Activated CD8-positive, alpha-beta memory T cell treated with anti-CD3 and anti-CD28 coated beads, Interleukin-2, amount 50 U/mL, for 24 hours (primary cell): ENCODE measurements around the gene ITPK1.

Experiments
- DNase-seq: peaks from one replicate; pipeline ENCODE4 v3.0.0-alpha.2; 2020; ENCODE audit errors: extremely low read depth

ITPK1 gene

GRCh38 chr14:93061380-93062012 is 54.2 kb downstream of the ITPK1 start:
- no peak for DNase-seq

- DNase-seq, result no peak
These were observed 54.9 kb downstream of the ITPK1 start for GRCh38 chr14:93060841-93061240.

DNA sequence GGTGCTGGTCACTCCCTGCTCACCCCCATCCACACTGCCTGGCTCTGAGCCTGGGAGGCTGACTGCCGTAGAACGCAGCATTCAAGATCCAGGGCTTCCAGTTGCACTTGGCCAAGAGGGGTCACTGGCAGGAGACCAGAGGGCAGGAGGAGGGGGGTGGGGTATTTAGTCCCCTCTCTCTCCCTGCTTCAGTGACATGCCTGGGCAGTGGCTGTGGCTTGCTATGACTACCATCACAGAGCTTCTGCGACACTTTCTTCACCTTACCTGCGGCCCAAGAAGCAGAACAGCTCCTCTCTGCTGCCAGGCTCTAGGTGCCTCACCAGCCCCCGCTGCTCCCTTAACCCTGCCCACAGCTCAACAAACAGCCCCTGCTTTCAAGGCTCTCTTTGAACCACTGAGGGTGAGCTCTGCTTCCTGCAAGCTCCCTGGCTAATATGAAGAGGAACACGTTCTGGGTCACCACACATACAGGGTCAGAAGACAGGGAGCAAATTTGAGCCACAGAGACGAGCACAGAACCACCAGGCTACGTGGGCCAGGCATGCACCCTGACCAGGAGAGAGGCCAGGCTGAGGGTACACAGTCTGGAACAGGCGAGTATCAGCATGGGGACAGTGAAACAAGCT is 55.7 kb downstream of the ITPK1 start:
- no peak for DNase-seq

DNA sequence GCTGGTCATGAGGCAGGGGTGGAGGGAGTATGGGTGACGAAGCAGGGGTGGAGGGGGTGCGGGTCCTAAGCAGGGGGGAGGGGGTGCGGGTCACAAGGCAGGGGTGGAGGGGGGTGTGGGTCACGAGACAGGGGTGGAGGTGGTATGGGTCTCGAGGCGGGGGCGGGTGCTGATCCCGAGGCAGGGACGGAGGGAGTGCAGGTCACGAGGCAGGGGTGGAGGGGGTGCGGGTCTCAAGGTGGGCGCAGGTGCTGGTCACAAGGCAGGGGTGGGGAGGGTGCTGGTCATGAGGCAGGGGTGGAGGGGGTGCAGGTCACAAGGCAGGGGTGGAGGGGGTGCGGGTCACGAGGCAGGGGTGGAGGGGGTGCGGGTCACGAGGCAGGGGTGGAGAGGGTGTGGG is 56.5 kb downstream of the ITPK1 start:
- no peak for DNase-seq

DNA sequence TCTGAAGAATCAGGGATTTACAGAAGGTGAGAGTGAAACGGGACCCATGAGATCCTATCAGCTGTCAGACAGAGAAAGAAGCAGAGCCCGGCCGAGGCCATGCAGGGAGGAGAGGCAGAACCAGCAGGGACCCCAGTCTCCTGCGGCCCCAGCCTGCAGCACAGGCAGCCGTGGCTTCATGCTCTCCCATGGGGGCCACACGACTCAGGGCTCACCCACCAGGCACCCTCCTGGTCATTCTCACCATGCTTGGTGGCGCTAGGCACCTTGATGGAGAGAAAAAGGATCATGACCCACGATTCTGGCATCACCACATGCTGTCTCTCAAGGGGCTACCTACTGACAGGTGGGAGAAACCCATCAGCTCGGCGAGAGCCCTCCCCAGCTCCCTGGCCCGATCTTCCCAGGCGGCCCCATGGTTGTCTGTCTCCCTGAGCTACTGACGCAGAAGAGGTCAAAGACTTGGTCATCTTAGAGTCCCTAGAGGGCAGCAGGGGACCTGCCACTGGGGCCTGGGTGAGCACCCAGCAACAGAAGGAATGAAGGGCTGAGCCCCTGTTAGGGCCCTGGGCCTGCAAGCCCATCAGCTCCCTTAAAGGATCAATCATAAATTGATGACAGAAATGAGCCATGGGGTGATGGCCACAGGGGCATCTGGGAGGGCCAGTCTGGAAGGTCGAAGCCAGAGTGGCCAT is 58.0 kb downstream of the ITPK1 start:
- DNase-seq, result no peak

DNA sequence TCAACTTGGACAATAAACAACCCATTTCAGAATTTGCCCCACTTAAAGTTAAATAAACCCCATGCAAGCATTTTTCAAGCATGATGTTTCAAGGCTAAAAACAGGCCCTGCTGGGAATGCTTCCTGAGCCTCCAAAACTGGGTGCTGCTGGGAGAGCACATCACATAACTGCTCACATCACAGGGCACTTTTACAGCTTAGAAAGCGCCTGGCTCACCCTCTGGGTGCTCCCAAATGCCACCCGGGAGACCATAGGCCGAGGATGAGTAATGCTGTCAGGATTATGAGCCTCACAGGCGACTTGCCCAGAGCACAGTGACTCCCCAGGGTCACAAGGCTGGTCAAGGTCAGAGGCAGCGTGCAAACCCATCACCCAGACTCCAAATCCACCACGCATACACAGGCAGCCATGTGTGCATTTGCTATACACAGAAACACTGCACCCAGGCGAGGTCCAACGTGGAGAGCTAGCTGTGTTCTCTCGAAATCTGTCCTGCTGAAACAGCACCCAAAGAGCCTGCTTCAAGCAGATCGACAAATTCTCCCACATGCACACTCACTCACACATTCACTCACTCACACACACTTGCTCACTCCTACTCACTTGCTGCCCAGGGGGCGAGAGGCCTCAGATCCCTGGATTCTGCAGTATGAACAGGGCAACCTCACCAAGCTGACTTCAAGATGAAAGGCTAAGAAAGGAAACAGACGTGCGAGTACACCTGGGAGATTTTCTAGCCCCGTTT is 58.7 kb downstream of the ITPK1 start:
- DNase-seq, result no peak

DNA sequence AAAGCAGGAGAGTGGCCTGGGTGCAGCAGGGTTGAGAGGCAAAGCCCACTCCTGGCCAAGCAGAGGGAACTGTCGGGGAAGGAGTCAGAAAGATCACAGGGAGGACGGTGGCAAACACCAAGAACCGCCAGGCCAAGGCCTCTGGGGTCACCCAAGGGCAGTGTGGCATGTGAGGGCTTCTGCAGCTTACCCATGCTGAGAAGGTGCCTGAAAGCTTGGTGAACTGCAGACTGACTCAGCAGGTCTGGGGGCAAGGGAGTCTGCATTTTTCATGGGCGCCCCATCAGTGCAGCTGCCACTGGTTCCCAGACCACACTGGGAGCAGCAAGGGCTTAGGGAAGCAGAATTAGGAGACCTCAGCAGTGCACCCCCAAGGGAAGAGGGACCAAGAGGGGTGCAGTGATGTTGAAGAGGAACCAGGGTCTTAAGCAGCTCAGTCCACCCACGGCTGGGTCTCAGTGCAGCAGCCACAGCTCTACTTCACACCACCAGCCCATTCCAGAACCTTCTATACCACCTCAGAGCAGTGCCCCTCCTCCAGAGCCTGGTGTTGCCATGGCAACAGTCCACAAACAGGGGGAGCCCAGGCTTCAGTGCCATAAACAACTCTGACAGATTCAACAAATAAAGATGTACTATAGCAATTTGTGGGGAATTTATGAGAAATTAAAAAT is 59.4 kb downstream of the ITPK1 start:
- DNase-seq, result no peak

DNA sequence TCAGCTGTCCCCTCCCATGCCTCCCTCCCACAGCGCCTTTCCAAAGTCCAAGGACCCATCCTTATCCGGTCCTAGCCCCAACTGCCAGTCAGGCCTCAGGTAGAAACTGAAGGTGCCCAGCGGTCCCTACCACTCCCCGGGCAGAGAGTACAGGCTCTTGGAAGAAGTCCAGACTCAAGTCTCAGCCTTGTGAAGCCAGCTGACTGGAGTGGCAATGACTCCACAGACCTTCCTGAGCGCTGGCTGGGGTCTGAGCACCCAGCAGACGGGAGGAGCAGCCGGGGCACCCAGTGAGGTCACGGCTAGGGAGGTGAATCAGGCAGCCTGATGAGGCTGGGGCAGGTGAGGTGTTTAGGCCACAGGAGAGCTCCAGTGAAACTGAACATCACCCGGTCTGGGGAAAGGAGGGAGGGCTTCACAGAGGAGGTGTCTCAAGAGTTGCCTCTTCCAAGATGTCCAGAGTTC is 60.0 kb downstream of the ITPK1 start:
- DNase-seq, result no peak

DNA sequence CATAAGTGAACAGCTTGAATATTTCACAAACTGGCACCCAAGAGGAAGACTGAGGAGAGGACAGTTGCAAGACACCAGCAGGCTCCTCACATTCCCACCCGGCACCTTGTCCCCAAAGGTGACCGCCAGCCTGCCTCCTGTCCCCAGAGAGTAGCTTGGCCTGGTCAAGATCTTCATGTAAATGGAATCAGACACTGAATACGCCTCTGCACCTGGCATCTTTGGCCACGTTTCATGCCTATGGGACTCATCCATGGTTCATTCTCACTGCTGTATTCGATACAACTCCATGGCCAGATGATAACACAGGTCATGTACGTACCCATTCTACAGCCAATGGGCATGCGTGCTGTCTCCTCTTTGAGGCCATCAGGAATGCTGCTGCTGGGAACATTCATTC is 60.8 kb downstream of the ITPK1 start:
- DNase-seq, result no peak

DNA sequence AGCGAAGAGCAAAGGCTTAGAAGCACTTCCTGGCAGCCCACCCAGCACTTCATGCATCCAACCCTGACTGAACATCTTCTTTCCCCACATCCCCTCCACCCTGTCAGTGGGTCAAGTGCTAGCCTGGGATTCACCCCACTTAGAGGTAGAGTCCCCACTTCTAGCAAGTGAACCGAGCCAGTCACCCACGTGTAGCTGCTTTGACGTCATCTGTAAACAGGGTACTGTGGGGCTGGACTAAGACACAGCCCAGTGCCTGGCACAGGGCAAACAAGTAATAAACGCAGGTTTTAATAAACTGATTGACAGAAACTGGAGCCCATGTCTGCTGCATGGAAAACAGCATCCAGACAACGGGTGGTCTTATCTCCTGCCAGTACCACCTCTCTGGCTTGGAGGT is 61.7 kb downstream of the ITPK1 start:
- DNase-seq, result no peak

DNA sequence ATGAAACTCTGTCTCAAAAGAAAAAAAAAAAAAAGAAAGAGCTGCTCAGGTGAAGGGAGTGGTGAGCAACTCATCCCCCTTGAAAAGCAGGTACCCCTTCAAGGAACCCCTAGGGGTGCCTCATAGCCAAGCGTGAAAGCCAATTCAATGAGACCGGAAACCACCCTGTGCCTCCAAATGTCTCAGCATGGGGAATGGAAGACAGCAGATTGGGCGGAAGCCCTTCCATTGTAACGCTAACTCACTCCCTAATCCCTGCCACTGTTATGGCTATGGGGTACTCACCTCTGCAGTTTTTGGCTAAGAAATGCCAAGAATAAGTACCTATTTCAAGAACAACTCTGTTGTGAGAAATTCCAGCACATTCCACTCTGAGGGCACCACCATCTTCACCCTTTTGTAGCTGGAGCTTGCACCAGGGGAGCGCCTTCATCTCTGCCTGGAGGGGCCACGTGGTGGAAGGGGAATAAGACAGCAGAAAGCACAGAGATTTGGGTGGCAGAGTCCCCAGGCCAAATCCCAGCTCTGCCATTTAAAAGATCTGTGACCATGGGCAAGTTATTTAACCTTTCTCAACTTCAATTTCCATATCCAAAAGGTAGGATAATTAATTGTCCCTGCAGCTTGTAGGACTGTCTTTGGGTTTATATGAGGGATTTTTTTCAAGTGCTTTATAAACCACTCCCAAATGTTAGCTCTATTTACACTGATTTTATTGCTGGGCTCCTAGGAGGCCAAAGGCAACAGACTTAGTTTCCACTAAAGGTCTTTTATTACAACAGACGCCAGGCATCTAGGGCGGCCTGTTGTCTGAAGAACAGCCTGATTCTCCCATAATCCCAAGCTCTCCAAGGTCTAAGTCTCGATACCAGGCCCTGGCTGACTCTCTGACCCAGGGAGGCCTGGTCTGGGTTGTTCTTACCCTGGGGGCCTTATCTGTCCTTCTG is 63.9 kb downstream of the ITPK1 start:
- DNase-seq, result no peak

DNA sequence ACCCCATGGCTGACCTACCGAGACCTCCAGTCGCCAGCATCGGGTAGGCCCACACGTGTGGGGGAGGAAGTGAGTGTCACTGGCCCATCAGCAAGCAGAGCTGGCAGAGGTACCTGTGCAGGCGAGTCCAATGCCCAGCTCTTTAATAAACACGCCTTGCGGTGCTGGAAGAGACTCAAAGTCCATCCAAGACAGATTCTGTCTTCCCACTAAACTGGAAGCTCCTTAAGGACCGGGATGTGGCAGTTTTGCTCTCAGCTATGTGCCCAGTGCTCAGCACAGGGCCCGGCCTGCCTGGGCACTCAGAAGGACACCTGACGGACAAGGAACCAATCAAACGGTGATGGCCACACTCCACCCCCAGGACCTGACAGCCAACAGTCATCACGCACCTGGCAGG is 65.0 kb downstream of the ITPK1 start:
- no peak for DNase-seq

- no peak for DNase-seq
These were observed 65.8 kb downstream of the ITPK1 start for GRCh38 chr14:93049867-93050331.

GRCh38 chr14:93049315-93049714 is 66.4 kb downstream of the ITPK1 start:
- DNase-seq, result no peak

- no peak for DNase-seq
These were observed 66.9 kb downstream of the ITPK1 start for GRCh38 chr14:93048843-93049242.

- DNase-seq, result no peak
These were observed 68.1 kb downstream of the ITPK1 start for GRCh38 chr14:93047661-93048060.

GRCh38 chr14:93047157-93047556 is 68.6 kb downstream of the ITPK1 start:
- no peak for DNase-seq

GRCh38 chr14:93046705-93047050 is 69.0 kb downstream of the ITPK1 start:
- no peak for DNase-seq

- no peak for DNase-seq
These were observed 69.6 kb downstream of the ITPK1 start for GRCh38 chr14:93045965-93046704.

DNA sequence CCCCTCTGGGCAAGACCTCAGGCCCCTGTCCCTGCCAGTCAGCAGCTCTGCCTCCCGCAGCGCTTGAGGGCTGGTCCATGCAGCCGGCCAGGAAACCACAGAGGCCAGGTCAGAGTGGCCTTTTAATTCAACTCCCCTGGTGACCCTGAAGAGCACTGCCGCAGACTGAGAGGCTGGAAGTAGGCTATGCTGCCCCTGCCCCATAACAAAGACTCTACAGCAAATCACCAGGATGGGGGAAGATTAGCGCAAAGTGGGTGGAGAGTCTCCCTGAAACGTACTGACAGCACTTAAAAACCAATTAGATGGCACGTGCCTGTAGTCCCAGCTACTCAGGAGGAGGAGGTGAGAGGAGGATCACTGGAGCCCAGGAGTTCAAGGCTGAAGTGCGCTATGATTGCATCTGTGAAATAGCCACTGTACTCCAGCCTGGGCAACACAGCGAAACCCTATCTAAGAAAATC is 70.5 kb downstream of the ITPK1 start:
- DNase-seq, result no peak
